ENCODE results near the gene ACBD7.
A peak's percentile ranks its signal among the peaks of the same experiment; 100 is the strongest.

Gene ACBD7

GRCh38 chr10:15096661-15097010 is 8.1 kb upstream of the ACBD7 start:
- H3K9me3 ChIP-seq (ENCODE audit: control insufficient read depth, insufficient read depth, low read depth, low read length): no peaks in the 10 kb centered on the region
- peak overlapping the region; percentile 90 for H3K27ac ChIP-seq (ENCODE audit: extremely low read depth, low read depth, low read length)
- H3K36me3 ChIP-seq (ENCODE audit: control insufficient read depth in 2 of 2, insufficient read depth in 1 of 2, low read length in 2 of 2): peaks cover 2 to 14% of the 10 kb centered on the region in 2 experiments; a peak in 2 of 3 replicates
- peak overlapping the region; percentile 64 for H3K4me3 ChIP-seq (ENCODE audit: low read depth, low read length)
- no peak for TF ChIP-seq ZNF514 (tag by site-specific recombination; IDR thresholded peaks at IDR 0.05)
- ChIA-PET CTCF (no interaction called here), POLR2A (no interaction called here)
- peaks cover 8% of the 10 kb centered on the region for H3K4me1 ChIP-seq (ENCODE audit: control insufficient read depth, insufficient read depth, low read length)

GRCh38 chr10:15092855-15093408 is 4.4 kb upstream of the ACBD7 start:
- Histone ChIP-seq H3K4me1 (ENCODE audit: control insufficient read depth, insufficient read depth, low read length) (no peaks in the 10 kb centered on the region), H3K4me3 (ENCODE audit: low read depth, low read length) (no peak overlapping the region), H3K36me3 (ENCODE audit: control insufficient read depth in 2 of 2, insufficient read depth in 1 of 2, low read length in 2 of 2) (no peaks in the 10 kb centered on the region), H3K27ac (ENCODE audit: extremely low read depth, low read depth, low read length) (no peak overlapping the region), H3K9me3 (ENCODE audit: control insufficient read depth, insufficient read depth, low read depth, low read length) (no peaks in the 10 kb centered on the region)
- TF ChIP-seq ZNF654 (tag by site-specific recombination; IDR thresholded peaks at IDR 0.05; ENCODE audit: low read depth) (no peak), ATF2 (tag by site-specific recombination; IDR thresholded peaks at IDR 0.05; ENCODE audit: low read depth) (no peak), ZNF501 (tag by site-specific recombination; IDR thresholded peaks at IDR 0.05) (no peak), ZNF302 (tag by site-specific recombination; IDR thresholded peaks at IDR 0.05; ENCODE audit: low read depth) (no peak), ZNF404 (tag by site-specific recombination; IDR thresholded peaks at IDR 0.05) (no peak), ZNF214 (tag by site-specific recombination; IDR thresholded peaks at IDR 0.05; ENCODE audit: borderline replicate concordance) (no peak), ZFP69B (tag by site-specific recombination; IDR thresholded peaks at IDR 0.05) (no peak), PRDM2 (tag by site-specific recombination; IDR thresholded peaks at IDR 0.05; ENCODE audit: borderline replicate concordance) (no peak), ZSCAN30 (tag by site-specific recombination; IDR thresholded peaks at IDR 0.05) (no peak), ZNF26 (tag by site-specific recombination; IDR thresholded peaks at IDR 0.05) (no peak), ZBTB11 (tag by site-specific recombination; conservative IDR thresholded peaks at IDR 0.05; ENCODE audit: low read depth) (no peak), ZNF350 (tag by site-specific recombination; IDR thresholded peaks at IDR 0.05) (no peak), ZXDB (tag by site-specific recombination; IDR thresholded peaks at IDR 0.05) (no peak), ZNF837 (tag by site-specific recombination; IDR thresholded peaks at IDR 0.05) (no peak), ZNF660 (tag by site-specific recombination; IDR thresholded peaks at IDR 0.05) (no peak), AEBP2 (tag by site-specific recombination; IDR thresholded peaks at IDR 0.05; ENCODE audit: borderline replicate concordance) (no peak), ZNF211 (tag by site-specific recombination; IDR thresholded peaks at IDR 0.05; ENCODE audit: low read depth) (no peak)
- ChIA-PET CTCF (interaction anchor here (1.1 kb wide), 1 partner anchor 101 kb away, joined by 3 read pairs; no protein-coding TSS in a partner anchor), POLR2A (no interaction called here)
